HCT116 (cell line): ENCODE data around the gene ZNF227. TPM values are rescaled to one million over a fixed set of nuclear protein-coding genes. Genes with fewer than 3 reads are reported as not detected.
"Not testable (repeated sequence)": the region's sequence is repeated elsewhere in the genome, so short reads cannot be mapped to it uniquely, and the experiment has no call there.

Source experiments
- ATAC-seq: fragments of 200-7000 bp; cut with Tn5 transposase; 2 replicates; pipeline ENCODE4 v1.9.1; 2020; ENCODE audit warnings: mild to moderate bottlenecking, moderate library complexity
- BruUV-seq: library from RNA; stranded (reverse); fragments of 400-500 nt; replicated peaks from 2 replicates; lab custom pipeline; 2021; lab: Mats Ljungman, UMichigan
- CTCF ChIA-PET: fragments of 300-600 bp; sonication (Branson Sonifier 250); formaldehyde crosslinking; loops from one replicate; lab custom pipeline; 2021; ENCODE audit warnings: antibody characterized with exemption; lab: Charles Lee
- POLR2A ChIA-PET: fragments of 300-600, 350-600 bp; sonication (Branson Sonifier 250); formaldehyde crosslinking; loops from one replicate; lab custom pipeline; 2021; ENCODE audit warnings: antibody characterized with exemption; lab: Charles Lee
- RAD21 ChIA-PET, 2 experiments: fragments of 300-600 bp; sonication (Branson Sonifier 250); formaldehyde crosslinking; loops; one replicate each; lab custom pipeline; 2023; ENCODE audit warnings: low total read pairs in 2 of 2; ENCODE audit not compliant: uncharacterized antibody in 2 of 2, unreplicated experiment in 2 of 2, low non-redundant PET in 1 of 2; lab: Charles Lee
- DNase-seq: peaks from one replicate; pipeline ENCODE4 v3.0.0-alpha.2; 2010; ENCODE audit warnings: low read depth, low spot score
- H2AFZ ChIP-seq: fragments of 200-600 bp; shearing (Covaris generic), sonication (generic); 2 replicates; pipeline ENCODE4 v1.6.1; 2017; ENCODE audit warnings: low read depth, mixed run types, mixed read lengths, antibody characterized with exemption, low read length; ENCODE audit not compliant: poor library complexity, severe bottlenecking
- H3K27ac ChIP-seq: 2 replicates; pipeline ENCODE4 v1.5.1; 2012; ENCODE audit warnings: low read depth, low read length
- H3K27me3 ChIP-seq: fragments of 200-600 bp; sonication (generic); 2 replicates; pipeline ENCODE4 v1.6.1; 2016; ENCODE audit warnings: mixed run types, low read length, mixed read lengths; ENCODE audit not compliant: insufficient read depth
- H3K36me3 ChIP-seq, 2 experiments: fragments of 200-500 bp in 1 of 2; fragments of 200-600 bp in 1 of 2; sonication (Bioruptor generic) in 1 of 2; sonication (generic) in 1 of 2; 2 replicates each; pipeline versions ENCODE4 v1.5.1 to v1.6.1; 2014 to 2016; ENCODE audit warnings: low read length in 2 of 2, inconsistent platforms in 1 of 2, mixed read lengths in 1 of 2, mixed run types in 1 of 2; ENCODE audit not compliant: insufficient read depth in 2 of 2, control insufficient read depth in 1 of 2
- H3K4me1 ChIP-seq, 2 experiments: fragments of 200-600 bp in 1 of 2; sonication (generic) in 1 of 2; 2 replicates each; pipeline versions ENCODE4 v1.5.1 to v1.6.1; 2012 to 2017; ENCODE audit warnings: low read length in 2 of 2, inconsistent platforms in 1 of 2, mild to moderate bottlenecking in 1 of 2, mixed read lengths in 1 of 2, mixed run types in 1 of 2, moderate library complexity in 1 of 2; ENCODE audit not compliant: insufficient read depth in 2 of 2, control insufficient read depth in 1 of 2
- H3K4me2 ChIP-seq: fragments of 200-600 bp; sonication (generic); 2 replicates; pipeline ENCODE4 v1.6.1; 2017; ENCODE audit warnings: mixed run types, low read length, mixed read lengths
- H3K4me3 ChIP-seq, 2 experiments: fragments of 200-600 bp in 1 of 2; sonication (generic) in 1 of 2; replicated peaks in 1 of 2; 2 replicates each; pipeline ENCODE4 v1.5.1; 2011 to 2016; ENCODE audit warnings: low read length in 2 of 2, control low read depth in 1 of 2, low read depth in 1 of 2, mild to moderate bottlenecking in 1 of 2, mixed read lengths in 1 of 2, mixed run types in 1 of 2
- H3K79me2 ChIP-seq: fragments of 200-600 bp; sonication (generic); 2 replicates; pipeline ENCODE4 v1.6.1; 2017; ENCODE audit warnings: mild to moderate bottlenecking, mixed run types, low read length, moderate library complexity, mixed read lengths; ENCODE audit not compliant: insufficient read depth
- H3K9ac ChIP-seq: fragments of 200-600 bp; sonication (generic); 2 replicates; pipeline ENCODE4 v1.6.1; 2016; ENCODE audit warnings: low read length, mixed read lengths
- H3K9me2 ChIP-seq: fragments of 200-600 bp; sonication (generic), shearing (Covaris generic); 2 replicates; pipeline ENCODE4 v1.6.1; 2017; ENCODE audit warnings: mixed run types, mild to moderate bottlenecking, moderate library complexity; ENCODE audit not compliant: insufficient read depth
- H3K9me3 ChIP-seq, 2 experiments: fragments of 200-500 bp in 1 of 2; fragments of 200-600 bp in 1 of 2; sonication (Bioruptor generic) in 1 of 2; sonication (generic) in 1 of 2; 2 replicates each; pipeline ENCODE4 v1.6.1; 2014 to 2017; ENCODE audit warnings: low read length in 2 of 2, mixed read lengths in 2 of 2, inconsistent platforms in 1 of 2, low read depth in 1 of 2, mild to moderate bottlenecking in 1 of 2, mixed run types in 1 of 2, moderate library complexity in 1 of 2; ENCODE audit not compliant: control insufficient read depth in 1 of 2, insufficient read depth in 1 of 2
- H4K20me1 ChIP-seq: fragments of 200-600 bp; sonication (generic), shearing (Covaris generic); 2 replicates; pipeline ENCODE4 v1.6.1; 2017; ENCODE audit warnings: mixed run types, mild to moderate bottlenecking, moderate library complexity; ENCODE audit not compliant: insufficient read depth
- ELF1 ChIP-seq: IDR thresholded peaks from 2 replicates; pipeline ENCODE4 v1.6.1; 2012; ENCODE audit warnings: low read depth, borderline replicate concordance
- FOSL1 ChIP-seq: IDR thresholded peaks from 2 replicates; pipeline ENCODE4 v1.6.1; 2012; ENCODE audit warnings: low read depth
- JUND ChIP-seq: IDR thresholded peaks from 2 replicates; pipeline ENCODE4 v1.6.1; 2012
- POLR2A ChIP-seq: IDR thresholded peaks from 2 replicates; pipeline ENCODE4 v1.7.0; 2011; ENCODE audit warnings: borderline replicate concordance; ENCODE audit not compliant: insufficient read depth, insufficient read length; ENCODE audit errors: extremely low read depth
- YY1 ChIP-seq: IDR thresholded peaks from 2 replicates; pipeline ENCODE4 v1.6.1; 2011; ENCODE audit warnings: low read length, low read depth, moderate library complexity, mild to moderate bottlenecking; ENCODE audit not compliant: insufficient replicate concordance; ENCODE audit errors: extremely low read depth
- ZFX ChIP-seq: fragments of 450-650 bp; IDR thresholded peaks from 2 replicates; pipeline ENCODE4 v1.6.1; 2017
- intact Hi-C: fragments of 100-400 bp; cut with micrococcal nuclease; formaldehyde crosslinking; loops from 2 replicates; pipeline ENCODE4 v1.10.0; 2022
- total RNA-seq: library from RNA; stranded (reverse); gene quantifications from one replicate; pipeline ENCODE4 v1.2.1, GENCODE V29; 2021; ENCODE audit not compliant: unreplicated experiment
- TF ChIP-seq, protein P1 (sequence below): IDR thresholded peaks from 2 replicates; pipeline ENCODE4 v1.6.1; 2012

Gene ZNF227
- total RNA-seq, 1 experiment from 2014 or later = 14.4 TPM

DNA sequence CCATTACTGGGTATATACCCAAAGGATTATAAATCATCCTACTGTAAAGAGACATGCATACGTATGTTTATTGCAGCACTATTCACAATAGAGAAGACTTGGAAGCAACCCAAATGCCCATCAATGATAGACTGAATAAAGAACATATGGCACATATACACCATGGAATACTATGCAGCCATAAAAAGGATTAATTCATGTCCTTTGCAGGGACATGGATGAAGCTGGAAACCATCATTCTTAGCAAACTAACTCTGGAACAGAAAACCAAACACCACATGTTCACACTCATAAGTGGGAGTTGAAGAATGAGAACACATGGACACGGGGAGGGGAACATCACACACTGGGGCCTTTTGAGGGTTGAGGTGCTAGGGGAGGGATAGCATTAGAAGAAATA, 41.1 kb downstream of the ZNF227 start:
- H3K4me1 ChIP-seq, POLR2A ChIA-PET, H3K4me3 ChIP-seq, H4K20me1 ChIP-seq, ATAC-seq, RAD21 ChIA-PET, DNase-seq, H2AFZ ChIP-seq, H3K27ac ChIP-seq, intact Hi-C loops, H3K4me2 ChIP-seq, H3K27me3 ChIP-seq, H3K79me2 ChIP-seq, CTCF ChIA-PET, H3K36me3 ChIP-seq, BruUV-seq, H3K9ac ChIP-seq, H3K9me2 ChIP-seq: not testable (repeated sequence)
- H3K9me3 ChIP-seq = peaks cover 5 to 16% of the 10 kb centered on the region in 2 experiments

DNA sequence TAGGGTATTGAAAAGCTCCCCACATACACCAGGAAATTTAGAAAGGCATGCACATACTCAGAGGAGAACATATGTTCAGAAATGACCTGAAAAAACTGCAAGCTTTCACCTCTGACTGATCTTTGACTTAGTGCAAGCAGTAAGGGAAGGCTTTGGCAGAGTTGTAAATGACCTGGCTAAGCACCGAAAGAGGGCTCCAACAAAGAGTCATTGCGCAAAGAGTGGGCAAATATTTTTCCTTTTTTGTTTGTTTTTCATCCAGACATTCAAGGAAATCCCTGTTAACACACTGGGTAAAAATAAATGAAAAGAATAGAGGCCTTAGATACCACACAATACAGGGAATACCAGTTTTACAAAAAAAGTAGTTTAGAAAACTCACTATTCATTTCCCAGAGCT, 42.2 kb downstream of the ZNF227 start:
- BruUV-seq = no TSS peak
- no peak overlapping the region for H3K9ac ChIP-seq
- RAD21 ChIA-PET = no interaction called here
- POLR2A ChIA-PET = no interaction called here
- no peak overlapping the region for H3K27ac ChIP-seq
- intact Hi-C loops = no loop called here
- H4K20me1 ChIP-seq = no peaks in the 10 kb centered on the region
- no peaks in the 10 kb centered on the region for H3K9me2 ChIP-seq
- no peaks in the 10 kb centered on the region for H3K27me3 ChIP-seq
- CTCF ChIA-PET = no interaction called here
- no peak overlapping the region for H3K4me3 ChIP-seq
- H3K4me1 ChIP-seq = no peaks in the 10 kb centered on the region
- H3K9me3 ChIP-seq = peaks cover 5 to 16% of the 10 kb centered on the region in 2 experiments
- ATAC-seq (no peak), DNase-seq (no peak)
- TF ChIP-seq YY1 (no peak), ELF1 (no peak), FOSL1 (no peak), POLR2A (no peak), ZFX (no peak), JUND (no peak)
- TF ChIP-seq, protein P1, sequence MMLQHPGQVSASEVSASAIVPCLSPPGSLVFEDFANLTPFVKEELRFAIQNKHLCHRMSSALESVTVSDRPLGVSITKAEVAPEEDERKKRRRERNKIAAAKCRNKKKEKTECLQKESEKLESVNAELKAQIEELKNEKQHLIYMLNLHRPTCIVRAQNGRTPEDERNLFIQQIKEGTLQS = no peak
- H3K36me3 ChIP-seq = no peaks in the 10 kb centered on the region
- H3K79me2 ChIP-seq = no peaks in the 10 kb centered on the region
- H3K4me2 ChIP-seq = no peak overlapping the region
- H2AFZ ChIP-seq = no peak overlapping the region
